Measurements from ENCODE around the gene CDH13. TPM values are rescaled to one million over a fixed set of nuclear protein-coding genes. Genes with fewer than 3 reads are reported as not detected.
A peak's percentile ranks its signal among the peaks of the same experiment; 100 is the strongest.

CDH13 gene
- total RNA-seq, 1 donor from 2014 or later: 45.1 TPM

- no peak for TF ChIP-seq CTCF (IDR thresholded peaks at IDR 0.05)
- peaks cover 2% of the 10 kb centered on the region for H3K9me3 Mint-ChIP-seq (ENCODE audit: low read depth)
- H3K4me1 Mint-ChIP-seq (ENCODE audit: low read depth): peaks cover 4% of the 10 kb centered on the region
- H3K27me3 Mint-ChIP-seq (ENCODE audit: low read depth): no peaks in the 10 kb centered on the region
- no peak overlapping the region for H3K27ac Mint-ChIP-seq (ENCODE audit: unreplicated experiment)
- no peak overlapping the region for H3K4me3 Mint-ChIP-seq (ENCODE audit: unreplicated experiment)
- DNase-seq (ENCODE audit: low spot score): no peak
- no peaks in the 10 kb centered on the region for H3K36me3 Mint-ChIP-seq (ENCODE audit: low read depth)
Measured at GRCh38 chr16:83059237-83059636, 432.5 kb downstream of the CDH13 start.

- H3K27me3 Mint-ChIP-seq (ENCODE audit: low read depth): no peaks in the 10 kb centered on the region
- H3K27ac Mint-ChIP-seq (ENCODE audit: unreplicated experiment): no peak overlapping the region
- H3K4me3 Mint-ChIP-seq (ENCODE audit: unreplicated experiment): no peak overlapping the region
- peaks cover 2% of the 10 kb centered on the region for H3K9me3 Mint-ChIP-seq (ENCODE audit: low read depth)
- TF ChIP-seq CTCF (IDR thresholded peaks at IDR 0.05): no peak
- peaks cover 18% of the 10 kb centered on the region for H3K4me1 Mint-ChIP-seq (ENCODE audit: low read depth)
- no peak for DNase-seq (ENCODE audit: low spot score)
- no peaks in the 10 kb centered on the region for H3K36me3 Mint-ChIP-seq (ENCODE audit: low read depth)
Measured at GRCh38 chr16:83066011-83066410, 439.2 kb downstream of the CDH13 start.

- H3K9me3 Mint-ChIP-seq (ENCODE audit: low read depth): peaks cover 2% of the 10 kb centered on the region
- peaks cover 18% of the 10 kb centered on the region for H3K4me1 Mint-ChIP-seq (ENCODE audit: low read depth)
- H3K27me3 Mint-ChIP-seq (ENCODE audit: low read depth): no peaks in the 10 kb centered on the region
- H3K36me3 Mint-ChIP-seq (ENCODE audit: low read depth): no peaks in the 10 kb centered on the region
- TF ChIP-seq CTCF (IDR thresholded peaks at IDR 0.05): no peak
- DNase-seq (ENCODE audit: low spot score): no peak
- H3K4me3 Mint-ChIP-seq (ENCODE audit: unreplicated experiment): no peak overlapping the region
- H3K27ac Mint-ChIP-seq (ENCODE audit: unreplicated experiment): no peak overlapping the region
Measured at GRCh38 chr16:83066881-83067280, 440.1 kb downstream of the CDH13 start.

- H3K36me3 Mint-ChIP-seq (ENCODE audit: low read depth): no peaks in the 10 kb centered on the region
Measured at GRCh38 chr16:83068686-83069085, 441.9 kb downstream of the CDH13 start.

GRCh38 chr16:83070416-83071209, 443.8 kb downstream of the CDH13 start:
- DNase-seq (ENCODE audit: low spot score): no peak
- TF ChIP-seq CTCF (IDR thresholded peaks at IDR 0.05): no peak
- Mint-ChIP-seq H3K27me3 (ENCODE audit: low read depth) (peaks cover 3% of the 10 kb centered on the region), H3K4me1 (ENCODE audit: low read depth) (peaks cover 22% of the 10 kb centered on the region), H3K27ac (ENCODE audit: unreplicated experiment) (no peak overlapping the region), H3K9me3 (ENCODE audit: low read depth) (no peaks in the 10 kb centered on the region), H3K4me3 (ENCODE audit: unreplicated experiment) (no peak overlapping the region), H3K36me3 (ENCODE audit: low read depth) (no peaks in the 10 kb centered on the region)

More at GRCh38 chr16:83068686-83069085, 441.9 kb downstream of the CDH13 start:
- peaks cover 3% of the 10 kb centered on the region for H3K27me3 Mint-ChIP-seq (ENCODE audit: low read depth)
- no peak for DNase-seq (ENCODE audit: low spot score)
- H3K4me1 Mint-ChIP-seq (ENCODE audit: low read depth): peaks cover 24% of the 10 kb centered on the region
- no peaks in the 10 kb centered on the region for H3K9me3 Mint-ChIP-seq (ENCODE audit: low read depth)
- H3K4me3 Mint-ChIP-seq (ENCODE audit: unreplicated experiment): no peak overlapping the region
- peak; percentile 80 for TF ChIP-seq CTCF (IDR thresholded peaks at IDR 0.05)
- H3K27ac Mint-ChIP-seq (ENCODE audit: unreplicated experiment): no peak overlapping the region
